KOPT-K1 (cell line): ENCODE results near the gene PLA2G2C.

Experiments
- H3K27ac ChIP-seq: fragments of 200-600 bp; sonication (generic); 2 replicates; pipeline ENCODE4 v1.5.1; 2016; ENCODE audit warnings: antibody characterized with exemption, mild to moderate bottlenecking, low read depth, low read length; ENCODE audit not compliant: poor library complexity, severe bottlenecking
- H3K36me3 ChIP-seq: fragments of 200-600 bp; sonication (generic); 2 replicates; pipeline ENCODE4 v1.5.1; 2017; ENCODE audit warnings: antibody characterized with exemption, mild to moderate bottlenecking, low read length, moderate library complexity; ENCODE audit not compliant: insufficient read depth
- H3K9me3 ChIP-seq: fragments of 200-600 bp; sonication (generic); 2 replicates; pipeline ENCODE4 v1.5.1; 2017; ENCODE audit warnings: antibody characterized with exemption, low read length, mild to moderate bottlenecking; ENCODE audit not compliant: insufficient read depth, poor library complexity, severe bottlenecking

PLA2G2C gene

GRCh38 chr1:20160034-20160433, 26.3 kb downstream of the PLA2G2C start:
- no peaks in the 10 kb centered on the region for H3K36me3 ChIP-seq
- peaks cover 42% of the 10 kb centered on the region for H3K9me3 ChIP-seq
- no peak overlapping the region for H3K27ac ChIP-seq

GRCh38 chr1:20158358-20159070, 27.8 kb downstream of the PLA2G2C start:
- no peaks in the 10 kb centered on the region for H3K36me3 ChIP-seq
- H3K27ac ChIP-seq: no peak overlapping the region
- peaks cover 42% of the 10 kb centered on the region for H3K9me3 ChIP-seq

- Histone ChIP-seq H3K36me3 (no peaks in the 10 kb centered on the region), H3K9me3 (peaks cover 17% of the 10 kb centered on the region), H3K27ac (no peak overlapping the region)
Measured at GRCh38 chr1:20154301-20154831, 32.0 kb downstream of the PLA2G2C start.

- no peaks in the 10 kb centered on the region for H3K36me3 ChIP-seq
- peaks cover 3% of the 10 kb centered on the region for H3K9me3 ChIP-seq
- H3K27ac ChIP-seq: no peak overlapping the region
Measured at GRCh38 chr1:20153000-20153418, 33.3 kb downstream of the PLA2G2C start.

- Histone ChIP-seq H3K27ac (no peak overlapping the region), H3K36me3 (no peaks in the 10 kb centered on the region), H3K9me3 (no peaks in the 10 kb centered on the region)
Measured at GRCh38 chr1:20152599-20152930, 33.8 kb downstream of the PLA2G2C start.

GRCh38 chr1:20151906-20152598, 34.3 kb downstream of the PLA2G2C start:
- Histone ChIP-seq H3K9me3 (no peaks in the 10 kb centered on the region), H3K27ac (no peak overlapping the region), H3K36me3 (no peaks in the 10 kb centered on the region)

- H3K27ac ChIP-seq: no peak overlapping the region
Measured at GRCh38 chr1:20150969-20151368, 35.3 kb downstream of the PLA2G2C start.

GRCh38 chr1:20150326-20150705, 36.0 kb downstream of the PLA2G2C start:
- Histone ChIP-seq H3K36me3 (no peaks in the 10 kb centered on the region), H3K27ac (no peak overlapping the region), H3K9me3 (no peaks in the 10 kb centered on the region)

More at GRCh38 chr1:20150969-20151368, 35.3 kb downstream of the PLA2G2C start:
- Histone ChIP-seq H3K9me3 (no peaks in the 10 kb centered on the region), H3K36me3 (no peaks in the 10 kb centered on the region)

- Histone ChIP-seq H3K36me3 (no peaks in the 10 kb centered on the region), H3K27ac (no peak overlapping the region), H3K9me3 (no peaks in the 10 kb centered on the region)
Measured at GRCh38 chr1:20149601-20150325, 36.6 kb downstream of the PLA2G2C start.

GRCh38 chr1:20148571-20149500, 37.5 kb downstream of the PLA2G2C start:
- Histone ChIP-seq H3K9me3 (no peaks in the 10 kb centered on the region), H3K36me3 (no peaks in the 10 kb centered on the region), H3K27ac (no peak overlapping the region)

GRCh38 chr1:20147846-20148570, 38.3 kb downstream of the PLA2G2C start:
- no peak overlapping the region for H3K27ac ChIP-seq
- H3K36me3 ChIP-seq: no peaks in the 10 kb centered on the region
- H3K9me3 ChIP-seq: no peaks in the 10 kb centered on the region

GRCh38 chr1:20143734-20144565, 42.4 kb downstream of the PLA2G2C start:
- Histone ChIP-seq H3K27ac (no peak overlapping the region), H3K36me3 (no peaks in the 10 kb centered on the region), H3K9me3 (no peaks in the 10 kb centered on the region)

GRCh38 chr1:20143318-20143717, 43.0 kb downstream of the PLA2G2C start:
- H3K9me3 ChIP-seq: no peaks in the 10 kb centered on the region
- no peaks in the 10 kb centered on the region for H3K36me3 ChIP-seq
- no peak overlapping the region for H3K27ac ChIP-seq
